Prostate gland (tissue), 2 donors: ENCODE results near the gene HS1BP3.

Experiments used
- POLR2A ChIP-seq: fragments of 450-650 bp; IDR thresholded peaks from one replicate; pipeline ENCODE4 v1.6.1; 2016; ENCODE audit warnings: antibody characterized with exemption, mild to moderate bottlenecking
- POLR2AphosphoS5 ChIP-seq: sonication (generic); formaldehyde crosslinking; IDR thresholded peaks from one replicate; pipeline ENCODE4 v1.6.1; 2017; ENCODE audit warnings: antibody characterized with exemption
- TF ChIP-seq, protein P1 (sequence below), 4 experiments: fragments of 200-600 bp in 2 of 4; fragments of 450-650 bp in 2 of 4; sonication (generic) in 2 of 4; IDR thresholded peaks; 1 replicate in 3 of 4; 2 replicates in 1 of 4; pipeline ENCODE4 v1.5.1; 2016 to 2019; ENCODE audit warnings: antibody characterized with exemption in 4 of 4, mild to moderate bottlenecking in 2 of 4, moderate library complexity in 2 of 4

- TF ChIP-seq, protein P1, sequence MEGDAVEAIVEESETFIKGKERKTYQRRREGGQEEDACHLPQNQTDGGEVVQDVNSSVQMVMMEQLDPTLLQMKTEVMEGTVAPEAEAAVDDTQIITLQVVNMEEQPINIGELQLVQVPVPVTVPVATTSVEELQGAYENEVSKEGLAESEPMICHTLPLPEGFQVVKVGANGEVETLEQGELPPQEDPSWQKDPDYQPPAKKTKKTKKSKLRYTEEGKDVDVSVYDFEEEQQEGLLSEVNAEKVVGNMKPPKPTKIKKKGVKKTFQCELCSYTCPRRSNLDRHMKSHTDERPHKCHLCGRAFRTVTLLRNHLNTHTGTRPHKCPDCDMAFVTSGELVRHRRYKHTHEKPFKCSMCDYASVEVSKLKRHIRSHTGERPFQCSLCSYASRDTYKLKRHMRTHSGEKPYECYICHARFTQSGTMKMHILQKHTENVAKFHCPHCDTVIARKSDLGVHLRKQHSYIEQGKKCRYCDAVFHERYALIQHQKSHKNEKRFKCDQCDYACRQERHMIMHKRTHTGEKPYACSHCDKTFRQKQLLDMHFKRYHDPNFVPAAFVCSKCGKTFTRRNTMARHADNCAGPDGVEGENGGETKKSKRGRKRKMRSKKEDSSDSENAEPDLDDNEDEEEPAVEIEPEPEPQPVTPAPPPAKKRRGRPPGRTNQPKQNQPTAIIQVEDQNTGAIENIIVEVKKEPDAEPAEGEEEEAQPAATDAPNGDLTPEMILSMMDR (IDR thresholded peaks at IDR 0.05): no peak
- no peak for TF ChIP-seq POLR2AphosphoS5
- no peak for TF ChIP-seq POLR2A
These were observed 64.9 kb downstream of the HS1BP3 start for GRCh38 chr2:20585710-20586594.
